Tibial nerve (tissue), 4 donors: Measurements from ENCODE around the gene SLC24A3. TPM values are rescaled to one million over a fixed set of nuclear protein-coding genes. Genes with fewer than 3 reads are reported as not detected.

Experiments used
- DNase-seq, 2 donors: peaks; one replicate each; pipeline ENCODE4 v3.0.0-alpha.2; 2019; ENCODE audit warnings: low spot score in 2 of 2
- H3K27ac ChIP-seq, 4 donors: fragments of 200-600 bp; sonication (generic) in 3 of 4; one replicate each; pipeline ENCODE4 v1.5.1; 2017 to 2019; ENCODE audit warnings: mild to moderate bottlenecking in 1 of 4
- H3K27me3 ChIP-seq, 2 donors: fragments of 200-600 bp; sonication (generic) in 1 of 2; one replicate each; pipeline versions ENCODE4 v1.5.1 to v1.6.0; 2017 to 2019
- H3K36me3 ChIP-seq, 3 donors: fragments of 200-600 bp; sonication (generic); one replicate each; pipeline ENCODE4 v1.5.1; 2018 to 2019
- H3K4me1 ChIP-seq, 4 donors: fragments of 200-600 bp; sonication (generic) in 3 of 4; one replicate each; pipeline ENCODE4 v1.5.1; 2017 to 2019
- H3K4me3 ChIP-seq, 4 donors: fragments of 200-600 bp; sonication (generic) in 3 of 4; one replicate each; pipeline ENCODE4 v1.5.1; 2017 to 2019; ENCODE audit warnings: mild to moderate bottlenecking in 1 of 4, moderate library complexity in 1 of 4
- H3K9me3 ChIP-seq, 4 donors: fragments of 200-600 bp; sonication (generic) in 3 of 4; one replicate each; pipeline ENCODE4 v1.5.1; 2017 to 2019
- CTCF ChIP-seq, 5 experiments: fragments of 200-600 bp in 3 of 5; fragments of 450-650 bp in 2 of 5; sonication (generic) in 3 of 5; IDR thresholded peaks; one replicate each; pipeline ENCODE4 v1.5.1; 2016 to 2019; ENCODE audit warnings: antibody characterized with exemption in 5 of 5, mild to moderate bottlenecking in 3 of 5, moderate library complexity in 2 of 5
- EP300 ChIP-seq, 2 donors: sonication (generic); formaldehyde crosslinking; IDR thresholded peaks; one replicate each; pipeline ENCODE4 v1.6.1; 2017; ENCODE audit warnings: antibody characterized with exemption in 2 of 2, mild to moderate bottlenecking in 1 of 2
- POLR2A ChIP-seq, 2 donors: fragments of 450-650 bp; IDR thresholded peaks; one replicate each; pipeline ENCODE4 v1.6.1; 2017; ENCODE audit warnings: antibody characterized with exemption in 2 of 2, mild to moderate bottlenecking in 2 of 2, moderate library complexity in 2 of 2
- WGBS, 2 donors: methylation state at CpG; one replicate each; pipeline ENCODE4 v1.1.5; 2018; 5-methylcytosine and 5-hydroxymethylcytosine counted together
- total RNA-seq, 4 donors: library from RNA; depleted of rRNA; stranded (reverse); fragments of >200 nt; gene quantifications; one replicate each; pipeline ENCODE4 v1.1.0, GENCODE V29; 2016

SLC24A3 gene
- total RNA-seq, 4 donors from 2014 or later, result 1.3 to 4.0 (median 2.7) TPM

GRCh38 chr20:19670829-19671228 lies 458.4 kb downstream of the SLC24A3 start:
- no peak for DNase-seq
- 70 to 81% methylated on average over 3 of the region's 3 CpGs for WGBS, 2 donors
- no peak overlapping the region for H3K27ac ChIP-seq
- no peaks in the 10 kb centered on the region for H3K36me3 ChIP-seq
- no peak overlapping the region for H3K4me3 ChIP-seq
- H3K9me3 ChIP-seq, result no peaks in the 10 kb centered on the region
- H3K27me3 ChIP-seq, result no peaks in the 10 kb centered on the region
- no peaks in the 10 kb centered on the region for H3K4me1 ChIP-seq
- TF ChIP-seq POLR2A (IDR thresholded peaks at IDR 0.05) (no peak), CTCF (IDR thresholded peaks at IDR 0.05) (no peak), EP300 (IDR thresholded peaks at IDR 0.05) (no peak)

DNA sequence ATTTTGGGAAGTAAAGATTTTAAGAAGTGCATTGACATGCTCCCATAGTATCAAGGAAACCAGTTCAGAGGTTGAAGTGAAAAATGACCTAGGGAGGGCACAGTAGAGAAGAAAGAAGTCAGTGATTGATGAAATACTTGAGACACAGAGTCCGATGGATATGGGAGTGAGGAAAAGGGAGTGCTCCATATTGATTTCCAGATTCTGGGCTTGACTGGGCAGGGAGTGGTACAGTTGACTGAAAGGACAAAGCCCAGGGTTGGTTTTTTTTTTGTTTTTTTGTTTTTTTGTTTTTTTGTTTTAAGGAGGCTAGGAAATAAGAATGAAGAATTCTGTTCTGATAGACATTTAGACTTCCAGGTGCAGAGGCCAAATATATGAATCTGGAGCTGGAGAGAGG lies 458.9 kb downstream of the SLC24A3 start:
- H3K4me1 ChIP-seq, result no peaks in the 10 kb centered on the region
- H3K4me3 ChIP-seq, result no peak overlapping the region
- H3K9me3 ChIP-seq, result no peaks in the 10 kb centered on the region
- DNase-seq, result no peak
- no peaks in the 10 kb centered on the region for H3K27me3 ChIP-seq
- H3K27ac ChIP-seq, result no peak overlapping the region
- H3K36me3 ChIP-seq, result no peaks in the 10 kb centered on the region
- TF ChIP-seq EP300 (IDR thresholded peaks at IDR 0.05), result no peak
- TF ChIP-seq CTCF (IDR thresholded peaks at IDR 0.05), result no peak
- no peak for TF ChIP-seq POLR2A (IDR thresholded peaks at IDR 0.05)
- WGBS, 2 donors, result 65 to 71% methylated on average over 1 of the region's 1 CpG

- Histone ChIP-seq H3K9me3 (no peaks in the 10 kb centered on the region), H3K4me1 (no peaks in the 10 kb centered on the region), H3K27ac (no peak overlapping the region), H3K4me3 (no peak overlapping the region), H3K36me3 (no peaks in the 10 kb centered on the region), H3K27me3 (no peaks in the 10 kb centered on the region)
- TF ChIP-seq POLR2A (IDR thresholded peaks at IDR 0.05) (no peak), EP300 (IDR thresholded peaks at IDR 0.05) (no peak), CTCF (IDR thresholded peaks at IDR 0.05) (no peak)
- DNase-seq, result no peak
- 79 to 82% methylated on average over 5 of the region's 5 CpGs for WGBS, 2 donors
Observed at GRCh38 chr20:19672498-19672897, 460.1 kb downstream of the SLC24A3 start.

- H3K9me3 ChIP-seq, result no peaks in the 10 kb centered on the region
- no peak overlapping the region for H3K27ac ChIP-seq
- no peaks in the 10 kb centered on the region for H3K4me1 ChIP-seq
- DNase-seq, result no peak
- H3K27me3 ChIP-seq, result no peaks in the 10 kb centered on the region
- no peak overlapping the region for H3K4me3 ChIP-seq
- TF ChIP-seq EP300 (IDR thresholded peaks at IDR 0.05) (no peak), POLR2A (IDR thresholded peaks at IDR 0.05) (no peak), CTCF (IDR thresholded peaks at IDR 0.05) (no peak)
- no peaks in the 10 kb centered on the region for H3K36me3 ChIP-seq
Observed at GRCh38 chr20:19673575-19673974, 461.1 kb downstream of the SLC24A3 start.

GRCh38 chr20:19676202-19676601 lies 463.8 kb downstream of the SLC24A3 start:
- no peak for TF ChIP-seq CTCF (IDR thresholded peaks at IDR 0.05)
- TF ChIP-seq EP300 (IDR thresholded peaks at IDR 0.05), result no peak
- no peak for TF ChIP-seq POLR2A (IDR thresholded peaks at IDR 0.05)

More at GRCh38 chr20:19676202-19676601, 463.8 kb downstream of the SLC24A3 start:
- Histone ChIP-seq H3K4me3 (no peak overlapping the region), H3K36me3 (no peaks in the 10 kb centered on the region), H3K27me3 (no peaks in the 10 kb centered on the region), H3K27ac (no peak overlapping the region), H3K9me3 (no peaks in the 10 kb centered on the region), H3K4me1 (no peaks in the 10 kb centered on the region)
- WGBS, 2 donors, result 77 to 86% methylated on average over 4 of the region's 4 CpGs
- no peak for DNase-seq
